Adrenal gland (tissue), 5 donors: ENCODE measurements around the gene GRHPR.

Source experiments
- POLR2A ChIP-seq, 2 donors: fragments of 450-650 bp; IDR thresholded peaks; one replicate each; pipeline ENCODE4 v1.6.1; 2017; ENCODE audit warnings: antibody characterized with exemption in 2 of 2, mild to moderate bottlenecking in 2 of 2, moderate library complexity in 1 of 2
- TF ChIP-seq, protein P1 (sequence below), 6 experiments: fragments of 450-650 bp in 4 of 6; fragments of 200-600 bp in 2 of 6; sonication (generic) in 1 of 6; IDR thresholded peaks; 1 replicate in 5 of 6; 2 replicates in 1 of 6; pipeline versions ENCODE4 v1.5.1 to v1.8.0; 2016 to 2021; ENCODE audit warnings: antibody characterized with exemption in 6 of 6, mild to moderate bottlenecking in 2 of 6, moderate library complexity in 1 of 6
- donor health status: DM: no; HTN: no; CAD: no.

DNA sequence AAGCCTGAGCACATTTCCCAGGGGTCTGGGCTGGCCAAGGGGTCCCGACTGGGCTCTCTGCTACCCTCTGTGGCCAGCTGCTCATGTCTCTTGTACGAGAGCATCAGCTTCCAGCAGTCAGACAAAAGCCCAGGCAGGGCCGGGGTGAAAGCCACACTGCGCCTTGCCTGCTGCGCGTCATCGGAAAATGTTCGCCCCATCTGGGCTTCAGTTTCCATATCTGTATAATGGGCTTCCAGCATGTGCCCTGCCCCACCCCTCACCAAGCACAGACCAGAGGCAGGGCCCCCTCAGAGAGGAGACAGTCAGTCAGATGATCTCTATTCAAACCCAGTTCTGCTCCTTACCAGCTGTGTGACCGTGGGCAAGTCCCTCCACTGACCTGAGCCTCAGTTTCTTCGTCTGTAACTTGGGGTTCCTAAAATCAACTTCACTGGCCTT lies 8.0 kb upstream of the GRHPR start:
- TF ChIP-seq, protein P1, sequence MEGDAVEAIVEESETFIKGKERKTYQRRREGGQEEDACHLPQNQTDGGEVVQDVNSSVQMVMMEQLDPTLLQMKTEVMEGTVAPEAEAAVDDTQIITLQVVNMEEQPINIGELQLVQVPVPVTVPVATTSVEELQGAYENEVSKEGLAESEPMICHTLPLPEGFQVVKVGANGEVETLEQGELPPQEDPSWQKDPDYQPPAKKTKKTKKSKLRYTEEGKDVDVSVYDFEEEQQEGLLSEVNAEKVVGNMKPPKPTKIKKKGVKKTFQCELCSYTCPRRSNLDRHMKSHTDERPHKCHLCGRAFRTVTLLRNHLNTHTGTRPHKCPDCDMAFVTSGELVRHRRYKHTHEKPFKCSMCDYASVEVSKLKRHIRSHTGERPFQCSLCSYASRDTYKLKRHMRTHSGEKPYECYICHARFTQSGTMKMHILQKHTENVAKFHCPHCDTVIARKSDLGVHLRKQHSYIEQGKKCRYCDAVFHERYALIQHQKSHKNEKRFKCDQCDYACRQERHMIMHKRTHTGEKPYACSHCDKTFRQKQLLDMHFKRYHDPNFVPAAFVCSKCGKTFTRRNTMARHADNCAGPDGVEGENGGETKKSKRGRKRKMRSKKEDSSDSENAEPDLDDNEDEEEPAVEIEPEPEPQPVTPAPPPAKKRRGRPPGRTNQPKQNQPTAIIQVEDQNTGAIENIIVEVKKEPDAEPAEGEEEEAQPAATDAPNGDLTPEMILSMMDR (IDR thresholded peaks at IDR 0.05) = no peak
- no peak for TF ChIP-seq POLR2A (IDR thresholded peaks at IDR 0.05)
